GM12878 (cell line): Measurements from ENCODE around the gene RAB8A. TPM values are rescaled to one million over a fixed set of nuclear protein-coding genes. Genes with fewer than 3 reads are reported as not detected.

ENCODE experiments used
- BHLHE40 ChIP-seq, 2 experiments: fragments of 450-650 bp in 1 of 2; IDR thresholded peaks; 2 replicates each; pipeline ENCODE4 v1.6.1; 2011 to 2017; ENCODE audit warnings: low read depth in 2 of 2, borderline replicate concordance in 1 of 2, improper control_type of control experiment in 1 of 2, low read length in 1 of 2, mild to moderate bottlenecking in 1 of 2
- BMI1 ChIP-seq: fragments of 450-650 bp; IDR thresholded peaks from 2 replicates; pipeline ENCODE4 v1.6.1; 2016; ENCODE audit warnings: mild to moderate bottlenecking, moderate library complexity, borderline replicate concordance
- CBFB ChIP-seq: IDR thresholded peaks from 2 replicates; pipeline ENCODE4 v1.6.1; 2016; ENCODE audit warnings: antibody characterized with exemption, low read depth
- CUX1 ChIP-seq: IDR thresholded peaks from 2 replicates; pipeline ENCODE4 v1.6.1; 2012; ENCODE audit warnings: improper control_type of control experiment, low read depth, low read length; ENCODE audit not compliant: insufficient replicate concordance
- GATAD2B ChIP-seq: fragments of 450-650 bp; conservative IDR thresholded peaks from 2 replicates; pipeline ENCODE4 v1.6.1; 2017; ENCODE audit warnings: low read depth, mild to moderate bottlenecking, moderate library complexity
- HCFC1 ChIP-seq: fragments of 150-350 bp; IDR thresholded peaks from 2 replicates; pipeline ENCODE4 v1.6.1; 2014; ENCODE audit warnings: low read length
- IKZF1 ChIP-seq: fragments of 450-650 bp; conservative IDR thresholded peaks from 2 replicates; pipeline ENCODE4 v1.6.1; 2017; ENCODE audit warnings: antibody characterized with exemption, mild to moderate bottlenecking
- MLLT1 ChIP-seq: fragments of 450-650 bp; IDR thresholded peaks from 2 replicates; pipeline ENCODE4 v1.6.1; 2016; ENCODE audit warnings: mild to moderate bottlenecking
- NR2F1 ChIP-seq: fragments of 450-650 bp; conservative IDR thresholded peaks from 2 replicates; pipeline ENCODE4 v1.6.1; 2017; ENCODE audit warnings: mild to moderate bottlenecking
- SP1 ChIP-seq: IDR thresholded peaks from one replicate; pipeline ENCODE4 v1.6.1; 2011; ENCODE audit warnings: low read depth, low read length
- STAT1 ChIP-seq: fragments of 450-650 bp; conservative IDR thresholded peaks from 2 replicates; pipeline ENCODE4 v1.6.1; 2014; ENCODE audit warnings: antibody characterized with exemption, mild to moderate bottlenecking
- SUZ12 ChIP-seq: fragments of 200-600 bp; sonication (generic); IDR thresholded peaks from one replicate; pipeline ENCODE4 v1.6.1; 2018; ENCODE audit warnings: antibody characterized with exemption, mild to moderate bottlenecking; ENCODE audit not compliant: unreplicated experiment
- TARDBP ChIP-seq: IDR thresholded peaks from 2 replicates; pipeline ENCODE4 v1.6.1; 2016; ENCODE audit warnings: borderline replicate concordance
- USF2 ChIP-seq: IDR thresholded peaks from 2 replicates; pipeline ENCODE4 v1.6.1; 2011; ENCODE audit warnings: low read depth, low read length, improper control_type of control experiment, borderline replicate concordance
- polyA plus RNA-seq, 11 experiments: library from polyadenylated mRNA; depleted of rRNA in 4 of 11; unstranded in 6 of 11; stranded (reverse) in 5 of 11; fragments of >200 nt; fragmentation: Nextera tagmentation in 4 of 11; fragmentation: Illumina TruSeq in 1 of 11; extraction: Ambion mirVana in 4 of 11; extraction: Trizol in 1 of 11; gene quantifications; 1 replicate in 1 of 11; 2 replicates in 10 of 11; pipeline versions ENCODE4 v1.2.1 to v1.2.3, GENCODE V29; 2011 to 2016; ENCODE audit warnings: inconsistent platforms in 2 of 11, missing spikeins in 2 of 11, low read depth in 1 of 11
- total RNA-seq, 4 experiments: library from RNA; depleted of rRNA in 3 of 4; stranded (reverse); fragments of >200 nt in 3 of 4; fragmentation: Illumina TruSeq in 1 of 4; extraction: Trizol in 1 of 4; gene quantifications; 2 replicates each; pipeline versions ENCODE4 v1.2.1 to v1.2.3, GENCODE V29; 2013 to 2021

Gene RAB8A
- total and polyA plus RNA-seq, 10 of the 15 experiments (the other 5 are each of a cell fraction or from before 2014, with no cell fraction given) = 23.9 to 314 (median 185) TPM

GRCh38 chr19:16143399-16144215 is 31.9 kb downstream of the RAB8A start, which contains the start of gene HSH2D (continued):
- no peak for TF ChIP-seq USF2
- no peak for TF ChIP-seq CUX1
- TF ChIP-seq SP1 = peak; percentile 42
- TF ChIP-seq STAT1 = no peak
- no peak; the same call in 1 of the 2 replicates for TF ChIP-seq TARDBP
- peak; percentile 57 for TF ChIP-seq CBFB
- peak; percentile 68 for TF ChIP-seq GATAD2B
- TF ChIP-seq MLLT1 = peak; percentile 91
- TF ChIP-seq NR2F1 = 0 out of 2 replicates have a peak, but pooled peaks have one; percentile 10
- peak; percentile 30; the same call in 1 of the 2 replicates for TF ChIP-seq HCFC1
- no peak for TF ChIP-seq SUZ12
- TF ChIP-seq BHLHE40 (IDR thresholded peaks at IDR 0.05; ENCODE audit: borderline replicate concordance in 1 of 2, low read depth in 2 of 2, low read length in 1 of 2) = peak; percentile 44 to 65; a peak in 2 of 4 replicates
- TF ChIP-seq BMI1 = no peak
- TF ChIP-seq IKZF1 = peak; percentile 34; the same call in 1 of the 2 replicates
